PC-9 (cell line): ENCODE data around the gene TMEM164. TPM values are rescaled to one million over a fixed set of nuclear protein-coding genes. Genes with fewer than 3 reads are reported as not detected.

Source experiments
- BruUV-seq: library from RNA; stranded (reverse); fragments of 400-500 nt; replicated peaks from 2 replicates; lab custom pipeline; 2021; lab: Mats Ljungman, UMichigan
- CTCF ChIA-PET: fragments of 300-600 bp; sonication (Branson Sonifier 250); formaldehyde crosslinking; loops from one replicate; lab custom pipeline; 2022; ENCODE audit warnings: antibody characterized with exemption; lab: Charles Lee
- POLR2A ChIA-PET: fragments of 300-600 bp; sonication (Branson Sonifier 250); formaldehyde crosslinking; loops from one replicate; lab custom pipeline; 2022; ENCODE audit warnings: antibody characterized with exemption; ENCODE audit not compliant: unreplicated experiment; lab: Charles Lee
- DNase-seq, 2 experiments: peaks; one replicate each; pipeline versions ENCODE4 v3.0.0 to v3.0.0-alpha.2; 2015 to 2022; ENCODE audit warnings: mixed read lengths in 1 of 2
- H2AFZ ChIP-seq: fragments of 200-600 bp; sonication (generic); 2 replicates; pipeline ENCODE4 v1.8.1; 2017; ENCODE audit warnings: antibody characterized with exemption
- H3F3A ChIP-seq: fragments of 200-600 bp; sonication (generic); 2 replicates; pipeline ENCODE4 v1.8.1; 2017; ENCODE audit warnings: antibody characterized with exemption, mild to moderate bottlenecking, low read depth; ENCODE audit not compliant: insufficient read depth
- H3K27ac ChIP-seq: fragments of 200-600 bp; sonication (generic); 2 replicates; pipeline ENCODE4 v1.6.1; 2016; ENCODE audit warnings: mixed run types
- H3K27me3 ChIP-seq: fragments of 200-600 bp; sonication (generic); 2 replicates; pipeline ENCODE4 v1.6.1; 2016; ENCODE audit warnings: low read depth, mixed run types; ENCODE audit not compliant: insufficient read depth
- H3K36me3 ChIP-seq: fragments of 200-600 bp; sonication (generic); 2 replicates; pipeline ENCODE4 v1.6.1; 2016; ENCODE audit warnings: low read depth, mixed run types
- H3K4me1 ChIP-seq: fragments of 200-600 bp; sonication (generic); replicated peaks from 2 replicates; pipeline ENCODE4 v1.6.1; 2016; ENCODE audit warnings: mixed run types; ENCODE audit not compliant: insufficient read depth
- H3K4me2 ChIP-seq: fragments of 200-600 bp; sonication (generic); 2 replicates; pipeline ENCODE4 v1.6.1; 2017; ENCODE audit warnings: mixed run types
- H3K4me3 ChIP-seq: fragments of 200-600 bp; sonication (generic); 2 replicates; pipeline ENCODE4 v1.6.1; 2016; ENCODE audit warnings: mixed run types
- H3K79me2 ChIP-seq: fragments of 200-600 bp; sonication (generic); 2 replicates; pipeline ENCODE4 v1.6.1; 2017; ENCODE audit warnings: low read depth, mixed run types
- H3K9me2 ChIP-seq: fragments of 200-600 bp; sonication (generic); 2 replicates; pipeline ENCODE4 v1.8.1; 2017; ENCODE audit warnings: mild to moderate bottlenecking; ENCODE audit not compliant: insufficient read depth
- H3K9me3 ChIP-seq: fragments of 200-600 bp; sonication (generic); 2 replicates; pipeline ENCODE4 v1.8.1; 2016; ENCODE audit warnings: low read depth; ENCODE audit not compliant: insufficient read depth
- H4K20me1 ChIP-seq: fragments of 200-600 bp; sonication (generic); 2 replicates; pipeline ENCODE4 v1.8.1; 2017; ENCODE audit not compliant: insufficient read depth
- CTCF ChIP-seq: fragments of 200-600 bp; sonication (generic); conservative IDR thresholded peaks from 2 replicates; pipeline ENCODE4 v1.6.1; 2017; ENCODE audit warnings: mixed run types, antibody characterized with exemption, mild to moderate bottlenecking, moderate library complexity
- EZH2 ChIP-seq: fragments of 200-600 bp; sonication (generic); IDR thresholded peaks from 2 replicates; pipeline ENCODE4 v1.8.0; 2017; ENCODE audit warnings: antibody characterized with exemption, low read depth
- intact Hi-C: fragments of 100-400 bp; cut with micrococcal nuclease; formaldehyde crosslinking; loops from one replicate; pipeline ENCODE4 v1.10.0; 2022; ENCODE audit not compliant: unreplicated experiment
- total RNA-seq: library from RNA; stranded (reverse); gene quantifications from 2 replicates; pipeline ENCODE4 v1.2.3, GENCODE V29; 2021

TMEM164 gene
- total RNA-seq, 1 experiment from 2014 or later: 44.5 TPM

GRCh38 chrX:110119480-110119879 lies 116.6 kb downstream of the TMEM164 start:
- Histone ChIP-seq H3K9me2 (no peaks in the 10 kb centered on the region), H3K4me1 (no peaks in the 10 kb centered on the region), H3F3A (0 out of 2 replicates have a peak, but pooled peaks cover under 1% of the 10 kb centered on the region), H3K9me3 (no peaks in the 10 kb centered on the region), H3K4me3 (no peak overlapping the region), H4K20me1 (no peaks in the 10 kb centered on the region), H3K36me3 (no peaks in the 10 kb centered on the region; the same call in 1 of the 2 replicates), H3K79me2 (no peaks in the 10 kb centered on the region), H3K27me3 (no peaks in the 10 kb centered on the region), H3K4me2 (no peak overlapping the region), H2AFZ (no peak overlapping the region), H3K27ac (no peak overlapping the region)
- intact Hi-C loops: no loop called here
- no peak for DNase-seq
- TF ChIP-seq CTCF (no peak), EZH2 (no peak)
- CTCF ChIA-PET: no interaction called here
- BruUV-seq: no TSS peak
- POLR2A ChIA-PET: no interaction called here

GRCh38 chrX:110120025-110120424 lies 117.1 kb downstream of the TMEM164 start:
- Histone ChIP-seq H3K27me3 (no peaks in the 10 kb centered on the region), H2AFZ (no peak overlapping the region), H3K9me3 (no peaks in the 10 kb centered on the region), H3K27ac (no peak overlapping the region), H4K20me1 (no peaks in the 10 kb centered on the region), H3K4me2 (no peak overlapping the region), H3K79me2 (no peaks in the 10 kb centered on the region), H3K4me1 (no peaks in the 10 kb centered on the region), H3F3A (0 out of 2 replicates have a peak, but pooled peaks cover 5% of the 10 kb centered on the region), H3K36me3 (no peaks in the 10 kb centered on the region; the same call in 1 of the 2 replicates), H3K4me3 (no peak overlapping the region), H3K9me2 (no peaks in the 10 kb centered on the region)
- POLR2A ChIA-PET: no interaction called here
- TF ChIP-seq CTCF (no peak), EZH2 (no peak)
- BruUV-seq: no TSS peak
- CTCF ChIA-PET: no interaction called here
- intact Hi-C loops: no loop called here
- DNase-seq: no peak

GRCh38 chrX:110123331-110123782 lies 120.4 kb downstream of the TMEM164 start:
- Histone ChIP-seq H3K4me3 (no peak overlapping the region), H3K4me1 (no peaks in the 10 kb centered on the region), H3K27ac (no peak overlapping the region), H3F3A (0 out of 2 replicates have a peak, but pooled peaks cover 5% of the 10 kb centered on the region), H3K36me3 (no peaks in the 10 kb centered on the region; the same call in 1 of the 2 replicates), H3K79me2 (no peaks in the 10 kb centered on the region), H3K9me2 (no peaks in the 10 kb centered on the region), H3K27me3 (no peaks in the 10 kb centered on the region), H4K20me1 (no peaks in the 10 kb centered on the region), H3K4me2 (no peak overlapping the region), H3K9me3 (no peaks in the 10 kb centered on the region), H2AFZ (no peak overlapping the region)
- DNase-seq: no peak
- no peak for TF ChIP-seq CTCF
- TF ChIP-seq EZH2: no peak
- POLR2A ChIA-PET: no interaction called here
- CTCF ChIA-PET: no interaction called here
- intact Hi-C loops: no loop called here
- no TSS peak for BruUV-seq
